GOT3 (cell line): Measurements from ENCODE around the gene NYNRIN.

Experiments used
- DNase-seq: peaks from one replicate; lab custom pipeline; 2025; ENCODE audit warnings: mixed read lengths; lab: John Stamatoyannopoulos, UW

Gene NYNRIN

DNA sequence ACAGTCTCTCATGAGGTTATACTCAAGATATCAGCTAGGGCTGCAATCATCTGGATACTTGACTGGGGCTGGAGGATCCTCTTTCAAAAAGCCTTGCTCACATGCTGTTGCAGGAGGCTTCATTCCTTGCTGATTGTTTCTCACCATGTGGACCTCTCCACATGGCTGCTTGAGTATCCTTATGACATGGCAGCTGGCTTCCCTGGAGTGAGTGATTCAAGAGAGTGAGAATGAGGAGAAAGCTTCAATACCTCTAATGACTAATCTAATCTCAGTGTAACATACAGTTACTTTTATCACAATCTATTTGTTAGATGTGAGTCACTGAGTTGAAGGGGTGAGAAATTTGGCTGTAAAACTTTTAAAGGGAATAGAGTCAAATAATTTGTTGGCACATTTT is 58.2 kb downstream of the NYNRIN start:
- no peak for DNase-seq

DNA sequence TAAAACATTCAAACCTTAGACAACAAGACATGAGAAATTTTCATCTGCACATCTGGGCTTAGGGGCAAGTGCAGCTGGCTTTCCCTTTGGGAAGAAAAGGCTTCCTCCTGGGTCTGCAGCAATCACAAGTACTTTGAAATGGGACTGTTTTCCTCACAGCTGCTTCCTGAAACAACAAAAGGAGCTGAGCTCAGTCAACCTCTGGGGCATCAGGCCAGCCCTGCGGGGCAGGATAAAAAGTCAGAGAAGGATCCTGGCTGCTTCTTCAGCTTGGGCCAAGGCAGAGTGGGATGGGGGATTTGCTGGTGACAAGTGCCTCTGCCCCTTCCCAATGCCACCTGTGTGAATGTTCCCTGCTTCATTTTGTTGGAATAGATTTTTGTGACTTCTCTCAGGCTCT is 59.9 kb downstream of the NYNRIN start:
- DNase-seq, result no peak

- DNase-seq, result no peak
Measured at GRCh38 chr14:24459331-24459730, 60.5 kb downstream of the NYNRIN start.

DNA sequence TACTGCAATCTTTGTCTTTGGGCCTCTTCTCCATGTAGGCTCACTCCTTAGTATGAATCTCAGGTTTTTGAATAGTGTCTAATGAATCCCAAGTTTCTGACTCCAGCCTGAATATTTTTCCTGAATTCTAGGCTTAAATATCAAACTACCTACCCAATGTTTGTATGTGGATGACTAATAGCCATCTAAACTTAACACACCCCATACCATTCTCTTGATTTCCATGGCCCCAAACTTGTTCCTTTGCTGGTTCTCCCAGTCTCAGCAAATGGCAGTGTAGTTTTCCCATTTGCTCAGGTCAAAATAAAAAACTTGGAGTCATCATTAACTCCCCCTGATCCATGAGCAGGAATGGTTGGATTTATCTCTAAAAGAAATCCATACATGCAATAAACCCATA is 62.5 kb downstream of the NYNRIN start:
- no peak for DNase-seq

- no peak for DNase-seq
Measured at GRCh38 chr14:24463017-24463883, 64.4 kb downstream of the NYNRIN start.

GRCh38 chr14:24463884-24464785 is 65.3 kb downstream of the NYNRIN start:
- no peak for DNase-seq

GRCh38 chr14:24465368-24465767 is 66.6 kb downstream of the NYNRIN start:
- DNase-seq, result no peak

DNA sequence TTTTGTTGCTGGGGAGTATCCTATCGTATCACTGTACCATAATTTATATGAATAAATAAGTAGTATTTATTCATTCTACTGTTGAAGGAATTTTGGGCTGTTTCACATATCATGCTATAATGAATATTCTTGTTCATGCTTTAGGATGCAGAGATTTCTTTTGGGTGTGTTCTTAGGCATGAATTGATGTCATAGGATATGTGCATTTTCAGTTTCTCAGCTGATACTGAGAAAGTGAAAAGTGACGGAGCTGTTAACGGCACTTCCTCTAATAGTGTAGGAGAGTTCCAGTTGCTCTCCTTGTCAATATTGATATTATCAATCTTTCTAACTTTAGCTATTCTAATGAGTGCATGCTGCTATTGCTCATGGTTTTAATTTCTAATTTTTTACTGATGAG is 67.0 kb downstream of the NYNRIN start:
- DNase-seq, result no peak
